Measurements from ENCODE around the gene MRGPRF.

Gene MRGPRF

GRCh38 chr11:69013009-69013951 is at the start of gene MRGPRF:
TSS of gene MRGPRF (minus strand) at chr11:69013246. CDS start at chr11:69009901, 3,345 bp downstream.
- no peak for DNase-seq (ENCODE audit: low read depth in 2 of 2, low spot score in 1 of 2)

- no peak for DNase-seq (ENCODE audit: low read depth in 2 of 2, low spot score in 1 of 2)
Observed at GRCh38 chr11:69062169-69062855, 49.3 kb upstream of the MRGPRF start.

- no peak for DNase-seq (ENCODE audit: low read depth in 2 of 2, low spot score in 1 of 2)
Observed at GRCh38 chr11:69061713-69062053, 48.6 kb upstream of the MRGPRF start.

DNA sequence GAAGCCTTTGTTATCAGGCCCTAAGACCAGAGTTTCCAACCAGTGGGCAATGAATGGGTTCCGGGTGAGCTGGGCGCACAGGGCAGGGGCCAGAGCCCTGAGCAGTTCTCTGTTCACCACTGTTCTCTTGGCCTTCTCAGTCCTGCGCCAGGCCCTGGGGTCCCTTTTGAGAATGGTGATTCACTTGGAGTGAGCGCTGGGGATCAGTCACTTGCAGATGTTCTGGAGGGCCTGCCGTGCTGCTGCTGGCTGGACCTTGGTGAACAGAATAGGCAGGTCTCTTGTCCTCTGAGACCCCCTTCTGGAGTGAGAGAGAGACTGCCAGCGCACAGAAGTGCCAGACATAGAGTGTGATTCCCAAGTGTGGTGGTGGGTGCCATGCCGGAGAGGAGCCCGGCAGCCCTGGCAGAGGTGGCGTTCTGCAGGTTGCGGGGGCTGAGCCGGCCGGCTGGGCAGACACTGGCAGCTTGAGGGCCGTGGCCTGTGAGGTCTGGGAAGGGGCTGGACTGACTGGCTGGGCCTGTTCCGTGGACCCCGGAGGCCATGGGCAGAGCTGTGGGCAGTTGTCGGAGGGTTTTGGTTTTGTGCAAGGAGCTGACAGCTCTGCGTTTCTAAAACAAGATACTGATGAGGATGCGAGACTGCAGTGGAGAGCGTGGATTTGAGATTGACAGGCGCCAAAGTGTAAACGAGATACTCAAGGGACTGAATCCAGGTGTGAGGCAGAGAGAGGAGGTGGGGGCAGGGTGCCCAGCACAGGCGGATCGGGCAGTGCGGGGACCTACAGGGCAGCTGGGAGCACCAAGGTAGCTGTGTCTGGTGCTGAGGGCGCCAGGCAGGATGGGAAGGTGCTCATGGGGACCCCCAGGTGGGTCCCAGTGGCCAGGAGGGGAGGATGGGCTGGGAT is 48.0 kb upstream of the MRGPRF start:
- no peak for DNase-seq (ENCODE audit: low read depth in 2 of 2, low spot score in 1 of 2)

- no peak for DNase-seq (ENCODE audit: low read depth in 2 of 2, low spot score in 1 of 2)
Observed at GRCh38 chr11:69059985-69060384, 46.9 kb upstream of the MRGPRF start.

GRCh38 chr11:69059429-69059828 is 46.4 kb upstream of the MRGPRF start:
- DNase-seq (ENCODE audit: low read depth in 2 of 2, low spot score in 1 of 2) = no peak

DNA sequence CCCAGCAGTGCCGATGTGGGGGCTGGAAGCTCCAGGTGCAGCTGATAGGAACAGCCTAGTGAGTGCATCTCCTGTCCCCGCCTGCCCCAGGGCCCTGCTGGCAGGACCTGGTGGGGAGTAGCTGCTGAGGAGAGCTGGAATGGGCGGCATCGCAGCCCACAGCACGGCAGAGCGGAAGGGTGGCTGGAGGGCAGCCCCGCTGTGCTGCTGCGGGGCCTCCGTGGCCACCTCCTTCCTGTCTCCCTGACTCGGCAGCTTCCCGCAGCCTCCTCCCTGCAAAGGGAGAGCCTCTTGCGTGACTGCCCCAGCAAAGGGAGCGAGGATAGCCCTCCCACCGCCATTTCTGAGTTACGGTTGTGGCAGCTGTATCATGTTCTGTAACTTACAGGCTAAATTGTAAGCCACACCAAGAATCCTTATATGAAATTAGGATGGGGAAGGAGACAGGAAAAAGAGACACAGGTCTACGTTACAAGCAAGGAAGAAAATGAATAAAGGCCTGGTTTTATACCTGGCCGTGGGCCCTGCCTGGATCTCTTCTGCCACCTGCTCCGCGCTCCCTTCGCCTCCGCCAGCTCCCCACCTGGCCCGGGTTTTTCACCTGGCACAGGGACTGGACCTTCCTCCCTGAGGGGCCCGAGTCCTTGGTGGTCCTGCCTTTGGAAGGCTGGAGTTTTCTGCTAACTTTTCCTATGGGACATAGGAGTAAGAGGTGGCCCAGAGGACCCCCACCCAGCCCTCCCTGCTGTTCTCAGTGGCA is 45.6 kb upstream of the MRGPRF start:
- DNase-seq (ENCODE audit: low read depth in 2 of 2, low spot score in 1 of 2) = no peak

DNA sequence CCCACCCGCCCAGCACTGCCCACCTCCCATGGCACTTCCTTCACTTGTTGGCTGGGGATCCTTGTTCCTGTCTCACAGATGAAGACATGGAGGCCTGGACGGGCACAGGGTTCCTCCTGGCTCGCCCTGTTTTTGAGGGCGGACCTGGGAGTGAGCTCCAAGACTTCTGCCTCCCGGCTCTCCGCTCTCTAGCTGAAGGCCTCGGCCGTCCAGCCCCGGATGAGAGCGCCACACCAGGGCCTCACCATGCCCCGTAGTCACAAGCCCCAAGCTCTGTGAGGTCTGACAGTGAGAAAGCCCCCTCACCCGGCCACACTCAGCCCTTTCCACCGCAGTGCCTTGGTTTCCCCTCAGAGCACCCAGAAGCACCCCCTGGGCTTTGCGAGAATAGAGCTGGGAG is 44.8 kb upstream of the MRGPRF start:
- DNase-seq (ENCODE audit: low read depth in 2 of 2, low spot score in 1 of 2) = no peak

DNA sequence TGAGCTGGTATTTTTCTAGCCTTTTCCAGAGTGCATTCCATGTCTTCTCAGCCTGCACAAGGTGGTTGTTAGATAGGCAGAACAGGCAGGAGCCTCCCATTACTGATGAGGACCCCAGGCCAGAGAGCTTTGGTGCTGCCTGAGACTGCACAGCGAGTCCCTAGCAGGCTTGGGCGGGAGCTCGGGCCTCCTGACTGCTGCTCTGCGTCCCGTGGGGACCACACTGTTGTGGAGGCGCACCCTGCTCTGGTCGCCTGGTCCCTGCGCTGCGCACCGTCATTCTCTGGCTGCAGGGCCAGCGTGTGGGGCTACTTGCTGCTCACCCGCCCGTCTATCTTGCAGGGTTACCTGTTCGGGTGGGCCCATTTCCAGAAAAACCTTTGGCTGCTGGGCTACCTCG is 44.2 kb upstream of the MRGPRF start:
- DNase-seq (ENCODE audit: low read depth in 2 of 2, low spot score in 1 of 2) = no peak

DNA sequence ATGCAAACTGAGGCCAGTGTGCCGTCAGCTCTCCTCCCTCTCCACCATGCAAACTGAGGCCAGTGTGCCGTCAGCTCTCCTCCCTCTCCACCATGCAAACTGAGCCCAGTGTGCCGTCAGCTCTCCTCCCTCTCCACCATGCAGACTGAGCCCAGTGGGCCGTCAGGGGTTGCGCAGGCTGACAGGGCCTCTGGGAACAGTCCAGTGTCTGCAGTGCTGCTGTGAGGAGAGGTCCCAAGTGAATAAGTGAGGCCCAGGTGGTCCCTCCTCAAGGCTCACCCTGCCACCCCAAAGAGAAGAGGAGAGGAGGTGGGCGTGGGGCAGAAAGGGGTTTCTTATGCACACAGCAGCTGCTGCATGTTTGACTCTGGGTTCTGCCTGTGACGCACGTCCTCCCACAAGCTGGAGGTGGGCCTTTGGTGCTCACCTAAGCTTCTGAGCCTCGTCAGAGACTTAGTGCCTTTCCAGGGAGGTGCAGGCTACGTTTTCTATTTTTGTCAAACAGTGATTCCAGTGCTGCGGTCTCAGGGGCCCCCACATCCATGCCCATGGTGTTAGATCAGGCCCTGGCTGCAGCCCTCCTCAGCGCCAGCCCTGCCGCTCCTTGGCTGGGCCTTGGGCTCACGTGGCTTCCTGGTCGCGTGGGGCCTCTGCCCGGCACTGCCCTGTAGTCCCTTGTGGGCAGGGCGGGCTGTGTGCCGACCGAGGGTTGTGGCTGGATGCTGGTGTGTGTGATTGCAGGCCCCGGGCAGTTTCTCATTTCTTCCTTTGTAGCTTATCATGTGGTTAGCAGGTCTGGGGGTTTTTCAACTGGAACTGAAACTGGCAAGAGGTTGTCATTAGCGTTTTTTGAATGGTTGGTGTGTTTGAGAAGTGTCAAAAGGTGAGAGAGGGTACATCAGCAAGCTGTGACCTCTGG is 42.8 kb upstream of the MRGPRF start:
- no peak for DNase-seq (ENCODE audit: low read depth in 2 of 2, low spot score in 1 of 2)

- DNase-seq (ENCODE audit: low read depth in 2 of 2, low spot score in 1 of 2) = no peak
Observed at GRCh38 chr11:69055212-69055586, 42.2 kb upstream of the MRGPRF start.

DNA sequence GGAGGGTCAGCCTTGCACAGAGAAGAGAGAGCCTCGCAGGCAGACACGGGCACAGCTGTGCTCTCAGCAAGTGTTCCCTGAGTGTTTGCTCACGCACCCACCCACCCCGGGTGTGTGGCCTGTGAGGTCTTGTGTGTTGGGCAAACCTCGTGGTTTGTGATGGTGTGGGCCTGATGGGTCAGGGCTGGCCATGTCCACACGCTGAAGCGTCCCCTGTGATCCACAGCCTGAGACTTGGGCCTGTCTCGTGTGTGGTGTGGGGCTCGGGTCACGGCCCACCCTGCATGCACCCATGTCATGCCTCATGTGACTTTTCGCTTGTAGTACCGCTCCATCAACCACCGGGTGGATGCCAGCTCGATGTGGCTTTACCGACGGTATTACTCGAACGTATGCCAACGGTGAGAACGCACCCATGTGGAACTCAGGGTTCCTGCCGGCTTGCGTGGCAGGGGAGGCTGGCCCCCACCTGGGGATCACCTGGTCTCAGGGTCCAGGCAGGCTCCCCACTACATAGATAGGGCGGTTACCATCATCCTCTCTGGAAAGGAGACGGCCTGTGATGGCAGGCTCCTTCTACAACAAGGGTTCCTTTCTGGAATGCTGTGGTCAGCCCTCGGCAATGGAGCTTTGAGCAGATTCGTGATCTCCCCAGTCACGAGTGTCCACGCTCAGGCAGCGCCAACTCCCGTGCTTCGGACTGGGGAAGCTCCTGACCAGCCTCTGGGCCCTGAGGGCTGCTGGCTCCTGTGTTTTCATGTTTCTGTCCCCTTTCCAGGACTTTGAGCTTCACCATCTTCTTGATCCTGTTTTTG is 41.6 kb upstream of the MRGPRF start:
- no peak for DNase-seq (ENCODE audit: low read depth in 2 of 2, low spot score in 1 of 2)

- DNase-seq (ENCODE audit: low read depth in 2 of 2, low spot score in 1 of 2) = no peak
Observed at GRCh38 chr11:69053546-69054396, 40.7 kb upstream of the MRGPRF start.

GRCh38 chr11:69053169-69053477 is 40.1 kb upstream of the MRGPRF start:
- no peak for DNase-seq (ENCODE audit: low read depth in 2 of 2, low spot score in 1 of 2)

DNA sequence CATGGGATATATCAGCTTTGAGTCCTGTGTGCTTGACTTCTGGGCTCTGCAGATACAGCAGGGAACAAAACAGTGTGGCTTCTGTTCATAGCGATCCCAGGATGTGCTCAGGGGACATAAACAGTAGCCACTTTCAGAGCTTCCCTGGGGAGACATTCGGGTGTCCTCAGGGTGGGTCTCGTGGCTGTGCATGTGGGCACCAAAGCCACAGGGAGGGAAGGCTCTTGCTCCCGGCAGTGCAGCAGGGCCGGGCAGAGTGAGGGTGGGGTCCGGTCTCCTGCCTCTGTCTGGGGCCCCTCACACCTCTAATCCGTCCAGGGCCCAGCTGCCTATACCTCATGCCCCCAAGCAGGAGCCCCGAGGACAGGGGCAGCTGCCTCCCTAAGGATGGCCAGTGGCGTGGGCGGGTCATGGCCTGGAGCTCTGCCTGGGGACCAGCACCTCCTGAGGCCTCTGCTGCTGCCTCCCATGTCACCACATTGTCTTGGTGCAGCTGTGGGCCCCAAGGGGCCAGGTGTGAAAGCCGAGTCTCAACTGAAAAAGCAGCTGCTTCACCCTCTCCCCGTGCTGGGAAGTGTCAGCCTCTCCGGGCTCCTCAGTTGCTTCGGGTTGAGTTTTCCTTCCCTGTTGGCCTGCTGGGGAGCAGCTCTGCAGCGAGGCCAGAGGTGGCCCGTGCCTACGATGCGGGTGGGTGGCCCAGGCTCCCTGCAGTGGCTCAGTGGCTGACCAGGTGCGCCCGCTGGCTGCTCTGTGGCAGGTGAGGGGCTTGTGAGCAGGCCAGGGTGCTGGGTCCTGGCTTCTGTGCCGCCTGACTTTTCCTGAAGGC is 39.5 kb upstream of the MRGPRF start:
- no peak for DNase-seq (ENCODE audit: low read depth in 2 of 2, low spot score in 1 of 2)

GRCh38 chr11:69051381-69052342 is 38.6 kb upstream of the MRGPRF start:
- no peak for DNase-seq (ENCODE audit: low read depth in 2 of 2, low spot score in 1 of 2)

Measured in stimulated activated CD8-positive, alpha-beta memory T cell treated with anti-CD3 and anti-CD28 coated beads, Interleukin-4, amount 100 ng/mL, for 4 hours (primary cell).